ENCODE results near the gene FKBP10.

GRCh38 chr17:41837761-41838538, 25.1 kb downstream of the FKBP10 start, which contains the start of gene KLHL10:
- TF ChIP-seq CTCF (IDR thresholded peaks at IDR 0.05; ENCODE audit: low read depth, low read length) (no peak), POLR2A (IDR thresholded peaks at IDR 0.05; ENCODE audit: extremely low read depth, insufficient read length) (no peak), MYC (IDR thresholded peaks at IDR 0.05; ENCODE audit: low read depth, low read length) (no peak)
